D721Med (cell line): ENCODE results near the gene ERP27.

Experiments used
- DNase-seq: peaks from one replicate; pipeline ENCODE4 v3.0.0; 2011; ENCODE audit warnings: low spot score; ENCODE audit not compliant: insufficient read length
- FAIRE-seq: peaks from 2 replicates; lab custom pipeline; 2011; peaks lifted over from hg19 to GRCh38; lab: Jason Lieb, UNC
- CTCF ChIP-seq: IDR thresholded peaks from 2 replicates; pipeline ENCODE4 v1.5.1; 2012; ENCODE audit warnings: mild to moderate bottlenecking, control low read depth; ENCODE audit not compliant: insufficient read depth; ENCODE audit errors: missing control alignments

The ERP27 gene

DNA sequence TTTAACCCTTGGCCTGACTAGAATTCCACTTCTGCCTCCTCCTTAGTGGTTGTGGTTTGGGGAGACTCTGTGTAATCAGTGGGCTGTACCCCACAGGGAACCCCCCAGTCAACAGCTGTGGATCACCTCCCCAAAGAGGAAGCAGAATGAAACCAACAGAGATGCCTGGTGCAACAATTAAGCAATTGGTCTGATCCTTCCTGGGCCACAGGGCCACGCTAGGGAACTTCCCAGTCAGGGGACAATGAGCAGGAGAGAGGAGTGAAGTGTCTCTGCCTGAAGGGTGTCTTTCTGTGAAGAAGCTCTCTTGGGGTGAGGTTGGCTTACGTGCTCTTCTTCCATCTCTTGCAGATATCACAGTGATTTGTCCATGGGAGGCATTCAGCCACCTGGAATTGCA lies 42.7 kb upstream of the ERP27 start:
- FAIRE-seq: no peak
- TF ChIP-seq CTCF: no peak
- DNase-seq: no peak

GRCh38 chr12:14979468-14979867 lies 41.1 kb upstream of the ERP27 start:
- DNase-seq: no peak
- no peak for FAIRE-seq
- no peak for TF ChIP-seq CTCF

GRCh38 chr12:14976658-14977057 lies 38.3 kb upstream of the ERP27 start:
- DNase-seq (no peak), FAIRE-seq (no peak)
- no peak for TF ChIP-seq CTCF

DNA sequence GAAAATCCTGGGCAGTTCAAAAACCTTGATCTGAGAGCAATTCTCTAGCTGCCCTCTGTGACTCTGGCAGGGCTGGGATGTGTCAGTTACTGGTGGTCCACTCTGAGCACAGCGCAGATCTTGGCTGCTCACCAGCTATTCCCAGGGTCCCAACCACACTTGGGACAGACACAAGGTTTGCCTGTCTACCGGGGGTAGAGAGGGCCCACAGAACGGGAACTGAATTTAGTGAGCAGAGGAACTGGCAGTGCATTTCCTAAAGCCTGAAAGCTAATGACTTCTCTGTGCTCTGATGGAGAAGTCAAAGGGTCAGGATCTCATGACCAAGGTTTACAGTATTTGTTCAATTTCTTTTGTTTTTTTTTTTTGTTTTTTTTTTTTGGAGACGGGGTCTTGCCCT lies 37.1 kb upstream of the ERP27 start:
- no peak for TF ChIP-seq CTCF
- FAIRE-seq: no peak
- DNase-seq: no peak

- TF ChIP-seq CTCF: no peak
- FAIRE-seq (no peak), DNase-seq (no peak)
Measured at GRCh38 chr12:14974633-14975032, 36.3 kb upstream of the ERP27 start.

- DNase-seq: no peak
- peak; percentile 89 for FAIRE-seq
- no peak for TF ChIP-seq CTCF
Measured at GRCh38 chr12:14972816-14973215, 34.5 kb upstream of the ERP27 start, which contains the start of gene PDE6H. PDE6H (plus strand) TSS chr12:14973042; CDS start chr12:14978013, 4,971 bp downstream.

- FAIRE-seq: no peak
- no peak for TF ChIP-seq CTCF
- DNase-seq: no peak
Measured at GRCh38 chr12:14970473-14970872, 32.1 kb upstream of the ERP27 start.
